ENCODE measurements around the gene ARL14EP.

The ARL14EP gene

DNA sequence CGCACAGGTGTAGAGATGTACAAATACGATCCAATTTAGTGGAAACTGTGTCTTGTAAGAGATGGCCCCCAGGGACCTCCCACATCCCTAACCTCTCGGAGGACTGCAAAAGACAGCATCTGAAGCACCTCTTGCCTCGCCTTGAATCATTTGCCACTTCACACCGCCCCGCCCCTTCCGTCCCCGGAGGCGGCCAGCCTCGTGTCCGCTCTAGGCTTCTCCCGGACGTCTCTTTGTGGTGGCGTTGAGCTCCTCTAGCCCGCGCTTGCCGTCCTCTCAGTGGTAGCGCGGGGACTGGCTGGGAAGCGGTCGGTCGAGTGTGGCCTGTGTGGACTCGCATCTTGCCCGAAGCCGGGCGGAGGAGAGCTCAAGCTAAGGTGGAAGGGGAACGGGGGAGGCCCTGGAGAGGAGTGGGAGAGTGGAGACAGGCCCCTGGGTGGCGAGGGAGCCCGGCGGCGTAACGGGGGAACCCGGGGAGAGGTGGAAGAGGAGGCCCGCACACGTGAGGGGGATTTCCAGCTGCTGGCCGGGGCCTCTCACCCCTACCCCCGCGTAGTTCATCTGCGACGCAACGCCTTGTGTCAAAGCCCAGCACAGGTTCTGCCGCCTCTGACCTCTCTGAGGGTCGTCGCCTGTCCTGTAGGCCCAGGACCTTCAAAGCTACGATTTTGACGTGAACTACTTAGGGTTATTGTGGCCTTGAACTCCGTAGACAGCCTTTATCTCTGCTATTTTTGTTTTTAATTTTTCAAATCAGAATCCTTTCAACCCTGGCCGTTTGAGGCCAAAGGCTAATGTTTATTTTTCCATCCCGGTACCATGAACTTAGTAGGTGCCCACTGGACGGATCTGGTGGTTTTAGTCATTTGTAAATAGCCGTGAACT is at the start of gene ARL14EP:
TSS of gene ARL14EP (plus strand) at position 279 of the 885 bp plus-strand sequence. CDS start 7,845 bp downstream, outside the sequence.
- TF ChIP-seq, protein P1, sequence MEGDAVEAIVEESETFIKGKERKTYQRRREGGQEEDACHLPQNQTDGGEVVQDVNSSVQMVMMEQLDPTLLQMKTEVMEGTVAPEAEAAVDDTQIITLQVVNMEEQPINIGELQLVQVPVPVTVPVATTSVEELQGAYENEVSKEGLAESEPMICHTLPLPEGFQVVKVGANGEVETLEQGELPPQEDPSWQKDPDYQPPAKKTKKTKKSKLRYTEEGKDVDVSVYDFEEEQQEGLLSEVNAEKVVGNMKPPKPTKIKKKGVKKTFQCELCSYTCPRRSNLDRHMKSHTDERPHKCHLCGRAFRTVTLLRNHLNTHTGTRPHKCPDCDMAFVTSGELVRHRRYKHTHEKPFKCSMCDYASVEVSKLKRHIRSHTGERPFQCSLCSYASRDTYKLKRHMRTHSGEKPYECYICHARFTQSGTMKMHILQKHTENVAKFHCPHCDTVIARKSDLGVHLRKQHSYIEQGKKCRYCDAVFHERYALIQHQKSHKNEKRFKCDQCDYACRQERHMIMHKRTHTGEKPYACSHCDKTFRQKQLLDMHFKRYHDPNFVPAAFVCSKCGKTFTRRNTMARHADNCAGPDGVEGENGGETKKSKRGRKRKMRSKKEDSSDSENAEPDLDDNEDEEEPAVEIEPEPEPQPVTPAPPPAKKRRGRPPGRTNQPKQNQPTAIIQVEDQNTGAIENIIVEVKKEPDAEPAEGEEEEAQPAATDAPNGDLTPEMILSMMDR (IDR thresholded peaks at IDR 0.05; ENCODE audit: borderline replicate concordance, insufficient read depth, low read depth, low read length) = no peak
- H3K4me3 ChIP-seq (ENCODE audit: low read depth, low read length) = peak within 1 kb of the TSS; percentile 71

- TF ChIP-seq, protein P1 (IDR thresholded peaks at IDR 0.05; ENCODE audit: borderline replicate concordance, insufficient read depth, low read depth, low read length) = no peak
- H3K4me3 ChIP-seq (ENCODE audit: low read depth, low read length) = no peak overlapping the region
These were observed 45.7 kb upstream of the ARL14EP start for GRCh38 chr11:30277176-30277575.

DNA sequence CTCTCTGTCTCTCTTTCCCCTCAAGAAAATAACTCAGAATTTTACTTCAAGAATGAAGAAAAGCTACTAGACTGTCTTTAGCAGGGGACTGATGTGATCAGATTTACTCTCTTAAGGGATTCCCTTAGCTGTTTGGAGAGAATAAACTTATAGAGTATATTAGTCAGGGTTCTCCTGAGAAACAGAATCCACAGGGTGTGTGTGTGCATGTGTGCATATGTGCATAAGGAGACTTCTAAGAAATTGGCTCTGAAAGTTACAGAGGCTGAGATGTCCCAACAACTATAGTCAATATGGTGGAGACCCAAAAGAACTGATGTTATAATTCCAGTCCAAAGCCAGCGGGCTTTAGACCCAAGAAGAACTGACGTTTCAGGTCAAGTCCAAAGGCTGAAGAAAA is 43.1 kb upstream of the ARL14EP start:
- TF ChIP-seq, protein P1 (IDR thresholded peaks at IDR 0.05; ENCODE audit: borderline replicate concordance, insufficient read depth, low read depth, low read length) = no peak
- H3K4me3 ChIP-seq (ENCODE audit: low read depth, low read length) = no peak overlapping the region

DNA sequence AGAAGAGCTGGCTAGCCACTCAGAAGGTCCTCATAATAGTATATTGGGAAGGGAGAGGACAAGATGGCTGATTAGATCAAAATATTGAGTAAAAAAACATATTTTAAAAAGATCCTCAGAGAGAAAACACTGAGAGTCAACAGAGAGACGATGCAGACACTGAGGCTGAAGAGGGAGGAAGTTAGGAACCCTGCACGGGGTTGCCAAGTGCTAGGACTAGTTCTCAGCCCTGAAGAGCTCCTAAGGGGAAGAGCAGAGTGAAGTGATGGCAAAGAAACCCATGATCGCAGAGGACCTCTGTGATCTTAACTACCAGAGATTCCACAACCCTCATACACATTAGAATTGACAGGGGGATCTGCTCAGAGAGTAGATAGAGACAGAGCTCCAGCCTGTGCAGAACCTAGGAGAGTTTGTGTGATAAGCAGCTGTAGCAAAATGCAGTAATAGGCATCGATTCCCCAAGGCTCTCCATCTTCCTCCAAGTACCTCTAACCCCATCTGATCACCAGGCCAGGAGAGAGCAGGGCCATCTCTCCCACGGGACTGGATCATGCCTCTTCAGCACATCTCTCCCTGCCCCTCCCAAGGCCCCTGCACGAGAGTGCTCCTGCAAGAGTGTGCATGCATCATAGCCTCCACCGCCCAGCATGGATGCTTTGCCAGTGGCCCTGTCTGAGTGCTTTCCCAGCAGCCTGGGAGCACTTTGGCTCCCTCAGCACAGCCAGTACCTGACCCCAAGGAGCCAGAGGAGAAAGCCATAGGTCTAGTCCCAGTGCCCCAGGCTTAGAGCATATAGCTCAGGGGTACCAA is 41.2 kb upstream of the ARL14EP start:
- H3K4me3 ChIP-seq (ENCODE audit: low read depth, low read length) = no peak overlapping the region
- TF ChIP-seq, protein P1 (IDR thresholded peaks at IDR 0.05; ENCODE audit: borderline replicate concordance, insufficient read depth, low read depth, low read length) = no peak

GRCh38 chr11:30282289-30282631 is 40.6 kb upstream of the ARL14EP start:
- no peak overlapping the region for H3K4me3 ChIP-seq (ENCODE audit: low read depth, low read length)
- TF ChIP-seq, protein P1 (IDR thresholded peaks at IDR 0.05; ENCODE audit: borderline replicate concordance, insufficient read depth, low read depth, low read length) = no peak

DNA sequence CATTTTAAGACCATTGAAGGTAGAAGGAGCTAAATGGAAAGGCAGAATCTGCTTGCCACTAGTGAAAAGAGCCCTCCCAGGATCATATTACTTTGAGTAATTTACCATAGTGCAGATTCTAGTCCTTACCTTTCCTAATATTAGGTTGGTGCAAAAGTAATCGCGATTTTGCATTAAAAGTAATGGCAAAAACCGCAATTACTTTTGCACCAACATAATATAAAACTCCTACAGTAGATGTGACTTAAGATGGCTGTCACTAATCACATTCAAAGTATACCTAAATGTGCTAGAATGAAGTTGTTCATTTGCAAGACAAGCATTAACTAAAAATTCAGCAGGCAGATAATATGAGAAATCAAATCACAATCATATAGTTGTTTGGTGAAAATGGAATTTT is 38.1 kb upstream of the ARL14EP start:
- TF ChIP-seq, protein P1 (IDR thresholded peaks at IDR 0.05; ENCODE audit: borderline replicate concordance, insufficient read depth, low read depth, low read length) = no peak
- H3K4me3 ChIP-seq (ENCODE audit: low read depth, low read length) = no peak overlapping the region
